H9 (cell line): ENCODE data around the gene APOL4. TPM values are rescaled to one million over a fixed set of nuclear protein-coding genes. Genes with fewer than 3 reads are reported as not detected.

Source experiments
- DNase-seq: peaks from one replicate; pipeline ENCODE4 v3.0.0-alpha.2; 2017
- H2AFZ ChIP-seq: one replicate; pipeline ENCODE4 v1.6.1; 2013; ENCODE audit warnings: mild to moderate bottlenecking, low read length, control low read depth, moderate library complexity
- H2AK5ac ChIP-seq: 2 replicates; pipeline ENCODE4 v1.6.1; 2013; ENCODE audit warnings: low read length, control low read depth, mixed read lengths; ENCODE audit not compliant: insufficient read length
- H2BK120ac ChIP-seq: one replicate; pipeline ENCODE4 v1.6.1; 2013; ENCODE audit warnings: low read depth, mild to moderate bottlenecking, low read length, control low read depth, inconsistent platforms; ENCODE audit not compliant: poor library complexity, severe bottlenecking
- H2BK12ac ChIP-seq: 2 replicates; pipeline ENCODE4 v1.6.1; 2013; ENCODE audit warnings: low read length, control low read depth, mixed read lengths, low read depth; ENCODE audit not compliant: insufficient read length
- H2BK15ac ChIP-seq: 2 replicates; pipeline ENCODE4 v1.6.1; 2013; ENCODE audit warnings: low read depth, low read length, control low read depth
- H2BK20ac ChIP-seq: one replicate; pipeline ENCODE4 v1.6.1; 2013; ENCODE audit warnings: low read depth, mild to moderate bottlenecking, low read length, control low read depth, inconsistent platforms; ENCODE audit not compliant: poor library complexity, severe bottlenecking
- H2BK5ac ChIP-seq: 2 replicates; pipeline ENCODE4 v1.6.1; 2013; ENCODE audit warnings: low read length, control low read depth, mixed read lengths; ENCODE audit not compliant: insufficient read length
- H3K14ac ChIP-seq: 2 replicates; pipeline ENCODE4 v1.6.1; 2013; ENCODE audit warnings: low read length, control low read depth; ENCODE audit not compliant: insufficient read depth
- H3K18ac ChIP-seq: 2 replicates; pipeline ENCODE4 v1.6.1; 2013; ENCODE audit warnings: low read depth, mild to moderate bottlenecking, mixed read lengths, low read length, control low read depth; ENCODE audit not compliant: insufficient read length
- H3K23ac ChIP-seq: 2 replicates; pipeline ENCODE4 v1.6.1; 2013; ENCODE audit warnings: low read length, control low read depth, mixed read lengths, low read depth; ENCODE audit not compliant: insufficient read length
- H3K23me2 ChIP-seq: 2 replicates; pipeline ENCODE4 v1.6.1; 2013; ENCODE audit warnings: low read depth, mild to moderate bottlenecking, mixed read lengths, low read length, control low read depth; ENCODE audit not compliant: insufficient read length, poor library complexity, severe bottlenecking
- H3K27ac ChIP-seq: 2 replicates; pipeline ENCODE4 v1.5.1; 2013; ENCODE audit warnings: low read length, control low read depth, mixed read lengths, low read depth; ENCODE audit not compliant: insufficient read length
- H3K27me3 ChIP-seq: 2 replicates; pipeline ENCODE4 v1.6.1; 2013; ENCODE audit warnings: low read length, control low read depth, inconsistent platforms; ENCODE audit not compliant: insufficient read depth
- H3K4ac ChIP-seq: 2 replicates; pipeline ENCODE4 v1.6.1; 2013; ENCODE audit warnings: low read depth, mild to moderate bottlenecking, control low read depth, inconsistent platforms, low read length, moderate library complexity
- H3K4me1 ChIP-seq: 2 replicates; pipeline ENCODE4 v1.6.1; 2013; ENCODE audit warnings: low read length, control low read depth, inconsistent platforms; ENCODE audit not compliant: insufficient read depth
- H3K4me2 ChIP-seq: 2 replicates; pipeline ENCODE4 v1.6.1; 2013; ENCODE audit warnings: low read length, control low read depth, mixed read lengths; ENCODE audit not compliant: insufficient read length, insufficient read depth
- H3K56ac ChIP-seq: 2 replicates; pipeline ENCODE4 v1.6.1; 2013; ENCODE audit warnings: low read depth, mild to moderate bottlenecking, mixed read lengths, low read length, control low read depth; ENCODE audit not compliant: insufficient read length
- H3K79me1 ChIP-seq: 2 replicates; pipeline ENCODE4 v1.6.1; 2013; ENCODE audit warnings: low read depth, mild to moderate bottlenecking, moderate library complexity, low read length, control low read depth, inconsistent platforms; ENCODE audit not compliant: insufficient read depth, poor library complexity, severe bottlenecking
- H3K79me2 ChIP-seq: 2 replicates; pipeline ENCODE4 v1.6.1; 2013; ENCODE audit warnings: low read length, control low read depth, inconsistent platforms; ENCODE audit not compliant: insufficient read depth
- H3K9ac ChIP-seq: 2 replicates; pipeline ENCODE4 v1.6.1; 2013; ENCODE audit warnings: low read length, control low read depth, mixed read lengths; ENCODE audit not compliant: insufficient read length; ENCODE audit errors: extremely low read depth
- H3K9me3 ChIP-seq: one replicate; pipeline ENCODE4 v1.6.1; 2013; ENCODE audit warnings: low read depth, low read length, inconsistent platforms; ENCODE audit not compliant: control insufficient read depth
- H3T11ph ChIP-seq: one replicate; pipeline ENCODE4 v1.6.1; 2013; ENCODE audit warnings: mild to moderate bottlenecking, low read length, control low read depth, inconsistent platforms
- H4K20me1 ChIP-seq: one replicate; pipeline ENCODE4 v1.6.1; 2013; ENCODE audit not compliant: control insufficient read depth, insufficient read length, insufficient read depth
- H4K5ac ChIP-seq: 2 replicates; pipeline ENCODE4 v1.6.1; 2013; ENCODE audit warnings: low read depth, mild to moderate bottlenecking, mixed read lengths, low read length, control low read depth; ENCODE audit not compliant: insufficient read length
- H4K8ac ChIP-seq: replicated peaks from 2 replicates; pipeline ENCODE4 v1.6.1; 2013; ENCODE audit warnings: low read length, control low read depth, mixed read lengths, low read depth; ENCODE audit not compliant: insufficient read length
- H4K91ac ChIP-seq: 2 replicates; pipeline ENCODE4 v1.6.1; 2013; ENCODE audit warnings: low read depth, mild to moderate bottlenecking, moderate library complexity, mixed read lengths, low read length, control low read depth; ENCODE audit not compliant: insufficient read length
- H3K27ac Mint-ChIP-seq, 3 experiments: 2 replicates in 2 of 3; 3 replicates in 1 of 3; pipeline ENCODE4 v1.8.0; 2020 to 2021; ENCODE audit warnings: mixed read lengths in 3 of 3, mild to moderate bottlenecking in 1 of 3, moderate library complexity in 1 of 3
- H3K27me3 Mint-ChIP-seq: 2 replicates; pipeline ENCODE4 v1.8.0; 2021; ENCODE audit warnings: low read depth, mild to moderate bottlenecking, moderate library complexity, mixed read lengths
- H3K36me3 Mint-ChIP-seq, 3 experiments: 2 replicates in 2 of 3; 3 replicates in 1 of 3; pipeline ENCODE4 v1.8.0; 2020 to 2021; ENCODE audit warnings: low read depth in 3 of 3, mixed read lengths in 3 of 3; ENCODE audit not compliant: insufficient read depth in 1 of 3
- H3K4me1 Mint-ChIP-seq, 2 experiments: 2 replicates each; pipeline ENCODE4 v1.8.0; 2020; ENCODE audit warnings: mixed read lengths in 2 of 2
- H3K4me3 Mint-ChIP-seq, 2 experiments: 2 replicates in 1 of 2; 3 replicates in 1 of 2; pipeline ENCODE4 v1.8.0; 2020 to 2021; ENCODE audit warnings: mild to moderate bottlenecking in 2 of 2, mixed read lengths in 2 of 2, moderate library complexity in 1 of 2
- H3K9me3 Mint-ChIP-seq, 2 experiments: 2 replicates in 1 of 2; 3 replicates in 1 of 2; pipeline ENCODE4 v1.8.0; 2020; ENCODE audit warnings: mild to moderate bottlenecking in 2 of 2, mixed read lengths in 2 of 2, moderate library complexity in 1 of 2
- WGBS: extraction: QIAGEN DNeasy Blood & Tissue Kit; methylation state at CpG from one replicate; pipeline ENCODE4 v1.1.7; 2013; ENCODE audit warnings: missing lambda C conversion rate, low lambda C conversion rate, mixed read lengths; ENCODE audit not compliant: insufficient read length; ENCODE audit errors: extremely low coverage; 5-methylcytosine and 5-hydroxymethylcytosine counted together
- total RNA-seq: library from RNA; stranded (reverse); gene quantifications from 2 replicates; pipeline ENCODE4 v1.2.1, GENCODE V29; 2021
- TF ChIP-seq, protein P1 (sequence below): fragments of 200-600 bp; sonication (generic); conservative IDR thresholded peaks from 3 replicates; pipeline ENCODE4 v1.8.0; 2021; ENCODE audit warnings: antibody characterized with exemption, mild to moderate bottlenecking

APOL4 gene
- total RNA-seq, 1 experiment from 2014 or later, result not detected

DNA sequence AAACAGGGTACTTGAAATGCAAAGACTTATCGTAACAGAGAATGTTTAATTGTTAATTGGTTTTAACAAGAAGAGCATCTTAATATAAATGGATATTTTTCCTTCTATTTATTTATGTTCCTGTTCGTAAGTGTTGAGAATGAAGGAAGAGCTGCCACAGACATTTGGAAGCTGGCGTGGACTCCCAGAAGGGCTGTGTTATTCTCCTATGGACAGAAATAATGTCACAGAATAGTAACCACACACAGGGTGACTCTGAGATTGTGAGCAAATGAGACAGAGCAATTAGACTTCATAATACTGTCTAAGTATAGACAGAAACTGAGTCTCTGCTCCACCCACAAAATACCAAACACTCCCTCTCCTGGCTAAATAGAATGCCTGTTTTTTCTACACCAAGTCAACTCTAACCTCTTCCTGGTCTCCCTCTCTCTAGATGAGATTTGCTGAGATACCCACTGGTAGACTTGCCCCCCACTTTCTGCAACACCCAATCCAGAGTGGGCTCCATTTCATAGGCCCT lies 47.1 kb downstream of the APOL4 start:
- H2BK5ac ChIP-seq, result no peak overlapping the region
- no peaks in the 10 kb centered on the region for H3K79me2 ChIP-seq
- H2BK12ac ChIP-seq, result no peak overlapping the region
- H3K23me2 ChIP-seq, result no peaks in the 10 kb centered on the region
- H4K20me1 ChIP-seq, result no peaks in the 10 kb centered on the region
- H3K56ac ChIP-seq, result no peak overlapping the region
- DNase-seq, result no peak
- no peak overlapping the region for H2BK120ac ChIP-seq
- H3K23ac ChIP-seq, result no peak overlapping the region
- peaks cover 20 to 27% of the 10 kb centered on the region in 2 experiments for H3K4me1 Mint-ChIP-seq
- H3K4ac ChIP-seq, result no peak overlapping the region
- H3T11ph ChIP-seq, result no peak overlapping the region
- TF ChIP-seq, protein P1, sequence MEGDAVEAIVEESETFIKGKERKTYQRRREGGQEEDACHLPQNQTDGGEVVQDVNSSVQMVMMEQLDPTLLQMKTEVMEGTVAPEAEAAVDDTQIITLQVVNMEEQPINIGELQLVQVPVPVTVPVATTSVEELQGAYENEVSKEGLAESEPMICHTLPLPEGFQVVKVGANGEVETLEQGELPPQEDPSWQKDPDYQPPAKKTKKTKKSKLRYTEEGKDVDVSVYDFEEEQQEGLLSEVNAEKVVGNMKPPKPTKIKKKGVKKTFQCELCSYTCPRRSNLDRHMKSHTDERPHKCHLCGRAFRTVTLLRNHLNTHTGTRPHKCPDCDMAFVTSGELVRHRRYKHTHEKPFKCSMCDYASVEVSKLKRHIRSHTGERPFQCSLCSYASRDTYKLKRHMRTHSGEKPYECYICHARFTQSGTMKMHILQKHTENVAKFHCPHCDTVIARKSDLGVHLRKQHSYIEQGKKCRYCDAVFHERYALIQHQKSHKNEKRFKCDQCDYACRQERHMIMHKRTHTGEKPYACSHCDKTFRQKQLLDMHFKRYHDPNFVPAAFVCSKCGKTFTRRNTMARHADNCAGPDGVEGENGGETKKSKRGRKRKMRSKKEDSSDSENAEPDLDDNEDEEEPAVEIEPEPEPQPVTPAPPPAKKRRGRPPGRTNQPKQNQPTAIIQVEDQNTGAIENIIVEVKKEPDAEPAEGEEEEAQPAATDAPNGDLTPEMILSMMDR, result no peak
- peaks cover 5% of the 10 kb centered on the region for H3K27me3 Mint-ChIP-seq
- H3K27me3 ChIP-seq, result no peaks in the 10 kb centered on the region
- no peak overlapping the region for H3K27ac ChIP-seq
- H4K5ac ChIP-seq, result no peak overlapping the region
- H2BK15ac ChIP-seq, result no peak overlapping the region
- H2BK20ac ChIP-seq, result no peak overlapping the region
- no peak overlapping the region for H4K91ac ChIP-seq
- no peak overlapping the region for H3K4me3 Mint-ChIP-seq
- peaks cover 3 to 5% of the 10 kb centered on the region in 2 experiments; a peak in 3 of 5 replicates for H3K9me3 Mint-ChIP-seq
- H3K4me1 ChIP-seq, result peaks cover 2% of the 10 kb centered on the region; the same call in 1 of the 2 replicates
- no peak overlapping the region for H3K4me2 ChIP-seq
- H3K9ac ChIP-seq, result no peak overlapping the region
- no peak overlapping the region for H3K18ac ChIP-seq
- no peak overlapping the region for H3K14ac ChIP-seq
- WGBS, result no CpG with 5 or more reads among the region's 3 CpGs
- H2AFZ ChIP-seq, result no peak overlapping the region
- H4K8ac ChIP-seq, result no peak overlapping the region
- H2AK5ac ChIP-seq, result no peak overlapping the region
- no peaks in the 10 kb centered on the region for H3K9me3 ChIP-seq
- no peak overlapping the region for H3K27ac Mint-ChIP-seq
- H3K79me1 ChIP-seq, result no peaks in the 10 kb centered on the region
- peaks cover 0 to 8% (median 4%) of the 10 kb centered on the region in 3 experiments; a peak in 3 of 7 replicates for H3K36me3 Mint-ChIP-seq
